Ureter (tissue), 1 donor: Measurements from ENCODE around the gene RAB31. TPM values are rescaled to one million over a fixed set of nuclear protein-coding genes. Genes with fewer than 3 reads are reported as not detected.

Experiments
- DNase-seq: peaks from one replicate; pipeline ENCODE4 v3.0.0-alpha.2; 2020; ENCODE audit warnings: low spot score
- total RNA-seq: library from RNA; stranded (reverse); gene quantifications from one replicate; pipeline ENCODE4 v1.2.4, GENCODE V29; 2023
- donor health status: DM: yes; HTN: yes; CAD: no.

Gene RAB31
- total RNA-seq, 1 donor from 2014 or later = 46.0 TPM

DNA sequence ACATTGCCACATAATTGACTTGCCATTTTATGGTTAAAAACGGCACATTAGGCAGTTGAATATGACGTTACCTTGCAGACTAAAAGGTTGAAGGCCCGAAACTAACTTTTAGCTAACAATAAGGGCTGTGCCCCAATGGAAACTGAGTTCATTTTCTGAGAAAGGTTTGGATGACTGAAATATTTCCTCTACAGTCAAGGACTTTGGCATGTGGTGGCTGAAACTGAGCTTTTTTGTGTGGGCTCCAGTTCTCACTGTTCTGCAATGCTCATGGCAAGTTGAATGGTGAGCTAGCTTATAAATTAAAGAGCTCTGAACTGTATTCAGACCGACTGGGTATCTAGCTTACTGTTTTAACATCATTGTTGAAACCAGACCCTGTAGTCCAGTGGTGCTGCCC lies 153.8 kb downstream of the RAB31 start:
- DNase-seq = no peak

DNA sequence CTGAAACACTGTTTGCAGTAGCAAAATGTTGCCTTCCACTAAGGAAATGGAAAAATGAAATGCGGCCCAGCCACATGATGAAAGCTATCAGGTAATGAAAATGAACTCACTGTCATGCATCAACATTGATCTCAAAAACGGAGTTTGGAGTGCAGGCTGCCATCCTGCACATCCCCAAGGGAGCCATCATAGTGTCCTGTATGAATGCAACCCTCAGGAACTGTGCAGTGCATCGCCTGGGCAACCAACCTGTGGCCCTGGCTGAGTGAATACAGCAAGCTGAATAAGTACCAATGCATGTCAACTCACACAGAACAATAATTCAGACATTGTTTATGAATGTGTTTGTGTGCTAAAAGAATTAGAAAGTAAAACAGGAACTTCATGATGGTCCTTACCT lies 154.6 kb downstream of the RAB31 start:
- no peak for DNase-seq

DNA sequence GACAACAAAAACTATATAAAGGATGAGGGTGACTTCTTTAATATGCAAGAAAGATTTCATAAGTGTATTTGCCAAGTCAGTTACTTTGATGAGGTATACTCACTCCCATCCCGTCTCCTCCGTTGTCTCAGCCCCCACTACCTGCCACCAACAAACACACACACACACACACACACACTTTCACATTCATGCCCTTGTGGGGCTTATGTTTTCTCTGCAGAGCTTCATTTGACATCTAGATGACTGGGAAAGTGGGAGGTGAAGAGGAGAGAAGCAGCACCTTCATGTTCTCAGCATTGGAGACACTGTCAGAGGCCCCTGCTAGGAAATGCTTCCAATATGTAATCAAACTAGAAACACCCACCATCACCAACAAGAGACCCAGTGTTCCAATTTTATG lies 155.2 kb downstream of the RAB31 start:
- no peak for DNase-seq

DNA sequence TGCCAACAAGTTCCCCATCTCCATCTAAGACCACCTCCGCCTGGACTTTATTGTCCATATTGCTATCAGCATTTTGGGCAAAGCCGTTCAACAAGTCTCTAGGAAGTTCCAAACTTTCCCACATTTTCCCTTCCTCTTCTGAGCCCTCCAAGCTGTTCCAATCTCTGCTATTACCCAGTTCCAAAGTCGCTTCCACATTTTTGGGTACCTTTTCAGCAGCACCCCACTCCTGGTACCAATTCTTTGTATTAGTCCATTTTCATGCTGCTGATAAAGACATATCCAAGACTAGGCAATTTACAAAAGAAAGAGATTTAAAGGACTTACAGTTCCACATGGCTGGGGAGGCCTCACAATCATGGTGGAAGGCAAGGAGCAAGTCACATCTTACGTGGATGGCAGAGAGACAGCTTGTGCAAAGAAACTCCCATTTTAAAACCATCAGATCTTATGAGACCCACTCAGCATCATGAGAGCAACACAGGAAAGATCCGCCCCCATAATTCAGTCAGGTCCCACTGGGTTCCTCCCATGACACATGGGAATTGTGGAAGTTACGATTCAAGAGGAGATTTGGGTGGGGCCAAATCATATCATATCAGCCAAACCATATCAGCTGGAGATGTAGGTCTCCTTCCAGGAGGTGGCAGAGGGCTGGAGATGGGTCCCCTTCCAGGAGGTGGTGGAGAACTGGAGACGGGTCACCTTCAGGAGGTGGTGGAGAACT lies 157.8 kb downstream of the RAB31 start:
- no peak for DNase-seq

DNA sequence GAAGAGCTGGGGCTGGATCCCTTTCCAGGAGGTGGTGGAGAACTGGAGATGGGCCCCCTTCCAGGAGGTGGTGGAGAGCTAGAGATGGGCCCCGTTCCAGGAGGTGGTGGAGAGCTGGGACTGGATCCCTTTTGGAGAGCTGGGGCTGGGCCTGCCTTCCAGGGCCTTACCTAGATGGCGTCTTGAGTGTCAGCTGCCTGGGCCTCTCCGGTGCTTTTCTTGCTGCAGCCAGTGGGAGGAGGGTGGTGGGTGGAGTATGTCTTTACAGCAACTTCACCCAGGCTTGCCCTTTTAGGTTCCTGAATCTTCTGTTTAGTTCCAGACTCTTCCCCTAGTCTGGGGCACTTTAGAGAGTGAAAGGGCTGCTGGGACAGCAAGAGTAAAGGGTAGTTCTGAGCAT lies 158.5 kb downstream of the RAB31 start:
- DNase-seq = no peak

DNA sequence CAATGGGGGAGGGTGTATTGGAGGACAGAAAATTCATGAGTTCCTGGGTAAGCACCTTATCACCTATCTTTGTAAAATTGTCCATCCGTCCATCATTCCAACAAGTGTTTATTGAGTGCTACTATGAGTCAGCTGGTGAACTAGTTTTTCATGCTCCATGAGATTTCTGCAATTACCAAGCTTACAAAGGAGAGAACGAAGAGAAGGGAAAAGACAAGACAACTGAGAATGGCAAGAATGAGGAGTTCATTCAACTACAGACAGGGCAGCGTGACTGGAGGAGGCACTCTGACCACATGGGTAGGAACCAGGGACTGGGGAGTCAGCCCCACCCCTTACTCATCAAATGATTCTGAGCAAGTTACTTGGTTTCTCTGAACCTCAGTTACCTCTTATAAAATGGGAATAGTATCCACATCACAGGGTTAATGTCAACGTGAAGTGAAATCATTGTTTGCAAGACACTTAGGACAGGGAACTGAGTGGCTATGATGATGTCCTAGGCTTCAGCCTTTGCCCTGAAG lies 159.0 kb downstream of the RAB31 start:
- no peak for DNase-seq

DNA sequence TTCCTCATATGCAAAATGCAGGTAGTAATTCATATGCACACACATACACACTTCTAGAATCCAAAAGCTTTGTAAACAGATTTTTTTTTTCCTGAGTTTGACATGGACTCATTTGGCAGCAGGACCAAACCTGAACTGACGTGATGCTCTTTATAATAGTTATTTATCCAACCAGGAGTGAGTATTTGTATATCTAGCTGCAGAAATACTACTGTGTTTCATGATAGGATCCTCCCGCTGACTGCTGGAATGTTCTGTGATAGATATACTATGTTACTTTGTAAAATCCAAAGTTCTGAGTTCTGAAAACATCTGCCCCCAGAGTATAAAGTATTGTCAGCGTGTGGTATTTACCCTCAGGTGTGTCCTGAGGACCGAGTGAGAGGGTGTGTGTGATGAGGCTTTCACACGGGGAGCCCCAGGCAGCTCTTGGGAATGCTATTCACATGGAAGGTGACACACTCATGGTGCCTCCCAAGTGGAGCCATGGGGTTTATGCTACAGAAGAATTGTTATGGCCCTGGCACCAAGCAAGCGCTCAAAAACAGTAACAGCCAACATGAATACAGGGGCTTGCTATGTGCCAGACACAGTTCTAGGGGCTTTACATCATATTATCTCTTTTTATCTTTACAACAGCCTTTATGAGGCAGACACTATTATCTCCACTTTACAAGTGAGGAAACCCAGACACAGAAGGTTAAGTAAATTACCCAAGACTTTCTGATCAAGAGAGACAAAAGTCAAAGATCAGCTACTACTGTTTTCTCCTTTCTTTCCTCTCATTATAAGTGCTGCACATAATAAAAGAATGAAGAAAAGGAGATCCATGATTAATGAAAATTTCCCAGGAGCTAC lies 161.0 kb downstream of the RAB31 start:
- no peak for DNase-seq

DNA sequence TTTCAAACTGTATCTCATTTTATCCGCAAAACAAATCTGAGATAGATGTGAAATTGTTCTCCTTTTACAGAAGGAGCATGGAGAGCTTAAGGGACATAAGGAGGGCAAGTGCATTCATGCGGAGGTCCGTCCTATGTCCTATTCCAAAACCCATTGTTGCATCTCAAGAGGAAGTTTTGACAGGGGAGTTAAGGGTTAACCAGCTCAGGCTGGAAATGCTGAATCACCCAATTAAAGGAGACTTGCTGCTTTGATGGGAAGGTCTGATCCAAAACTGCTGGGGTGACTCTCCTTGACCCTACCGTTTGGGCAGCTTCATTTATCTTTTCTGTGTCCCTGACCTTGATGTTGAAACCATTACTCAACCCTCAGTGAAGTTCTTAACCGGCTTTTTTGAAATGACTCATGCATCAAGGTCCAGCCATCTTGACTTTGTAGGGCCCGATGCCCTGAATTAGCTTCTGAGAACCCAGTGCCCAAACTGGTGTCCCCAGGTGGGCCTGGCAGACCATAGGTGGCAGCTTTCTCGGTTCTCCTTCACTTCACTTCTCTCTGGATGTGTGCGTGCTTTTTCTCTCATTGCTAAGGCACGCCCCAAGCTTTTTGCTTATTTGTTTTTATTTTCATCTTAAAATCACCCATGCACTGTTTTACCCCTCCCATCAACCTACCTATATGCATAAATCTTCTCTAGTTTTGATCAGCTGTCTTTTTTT lies 161.8 kb downstream of the RAB31 start:
- DNase-seq = no peak

DNA sequence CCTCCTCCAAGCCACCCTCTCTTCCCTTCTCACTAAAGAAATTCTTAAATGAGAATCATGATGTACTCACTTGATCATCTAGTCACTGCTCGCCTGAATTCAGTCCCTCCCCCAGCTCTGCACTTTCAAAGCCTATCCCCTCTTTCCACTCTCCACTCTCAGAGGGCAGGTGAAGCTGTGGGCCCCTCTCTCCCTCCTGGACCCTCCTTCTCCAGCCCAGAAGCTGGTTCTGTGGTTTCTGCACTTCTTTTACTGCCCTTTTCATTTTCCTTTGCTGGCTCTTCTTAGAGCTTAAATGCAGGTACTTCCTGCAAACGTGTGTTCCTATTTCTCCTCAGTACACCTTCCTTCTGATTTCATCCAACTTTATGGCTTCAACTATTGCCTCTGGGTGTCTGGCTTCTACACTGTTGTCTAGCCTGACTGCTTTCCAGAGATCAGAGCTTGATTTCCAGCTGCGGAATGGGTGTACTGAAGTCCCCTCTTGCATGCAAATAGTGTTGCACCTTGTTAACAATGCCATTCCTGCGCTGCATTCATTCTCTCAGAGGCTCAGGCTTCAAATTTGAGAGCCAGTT lies 162.4 kb downstream of the RAB31 start:
- DNase-seq = no peak

DNA sequence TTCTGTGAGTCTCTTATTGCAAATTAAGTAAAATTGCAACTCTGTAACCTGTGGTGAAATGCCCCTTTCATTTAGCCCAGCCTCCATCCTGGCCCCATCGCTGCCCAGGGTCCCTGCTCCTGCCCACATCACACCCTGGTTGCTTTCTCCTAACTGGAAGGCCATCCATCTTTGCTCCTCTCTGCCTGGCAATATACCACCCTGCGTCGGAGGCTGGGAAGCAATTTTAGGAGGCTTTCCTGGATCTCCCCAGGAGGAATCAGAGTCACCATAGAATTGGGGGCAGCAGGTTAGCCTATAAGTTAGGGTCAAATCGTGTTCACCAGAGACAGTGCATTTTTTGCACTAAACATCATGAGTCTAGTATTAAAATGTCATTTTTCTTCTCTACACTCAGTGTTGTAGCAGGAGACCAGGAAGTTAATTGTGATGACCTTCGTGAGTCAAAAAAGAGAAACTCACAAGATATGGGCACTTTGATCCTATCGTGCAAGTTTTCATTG lies 163.2 kb downstream of the RAB31 start:
- DNase-seq = no peak

DNA sequence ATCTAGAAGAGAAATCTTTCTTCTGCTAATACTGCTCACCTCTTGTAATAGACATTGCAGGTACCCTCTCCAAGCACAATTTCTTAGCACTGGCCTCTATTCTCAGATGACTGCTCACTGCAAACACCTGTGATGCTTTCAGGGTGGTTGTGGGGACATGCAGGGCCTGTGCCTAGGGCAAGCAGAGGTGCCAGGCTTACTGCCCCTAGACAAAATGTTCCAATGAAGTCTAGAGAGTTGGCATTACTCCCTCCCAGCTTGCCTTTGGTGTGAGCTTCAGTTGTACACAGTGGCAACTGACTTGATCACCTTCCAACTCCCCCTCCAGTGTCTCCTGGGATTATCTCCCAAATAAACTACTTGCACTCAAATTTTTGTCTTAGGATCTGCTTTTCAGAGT lies 164.7 kb downstream of the RAB31 start:
- no peak for DNase-seq

DNA sequence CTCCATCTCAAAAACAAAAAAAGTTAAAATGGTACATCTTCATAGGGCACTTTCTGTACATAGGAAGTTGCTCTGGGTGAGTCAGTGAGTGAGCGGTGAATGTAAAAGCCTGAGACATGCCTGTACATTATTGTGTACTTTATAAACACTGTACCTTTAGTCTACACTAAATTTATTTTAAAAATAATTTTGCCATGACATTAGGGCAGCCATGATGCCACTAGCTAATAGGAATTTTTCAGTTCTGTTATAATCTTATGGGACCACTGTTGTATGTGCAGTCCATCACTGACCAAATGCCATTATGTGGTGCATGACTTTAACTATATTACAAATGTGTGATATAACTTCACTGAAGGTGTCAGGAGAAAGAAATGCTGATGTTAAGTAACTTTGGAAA lies 166.6 kb downstream of the RAB31 start:
- no peak for DNase-seq

DNA sequence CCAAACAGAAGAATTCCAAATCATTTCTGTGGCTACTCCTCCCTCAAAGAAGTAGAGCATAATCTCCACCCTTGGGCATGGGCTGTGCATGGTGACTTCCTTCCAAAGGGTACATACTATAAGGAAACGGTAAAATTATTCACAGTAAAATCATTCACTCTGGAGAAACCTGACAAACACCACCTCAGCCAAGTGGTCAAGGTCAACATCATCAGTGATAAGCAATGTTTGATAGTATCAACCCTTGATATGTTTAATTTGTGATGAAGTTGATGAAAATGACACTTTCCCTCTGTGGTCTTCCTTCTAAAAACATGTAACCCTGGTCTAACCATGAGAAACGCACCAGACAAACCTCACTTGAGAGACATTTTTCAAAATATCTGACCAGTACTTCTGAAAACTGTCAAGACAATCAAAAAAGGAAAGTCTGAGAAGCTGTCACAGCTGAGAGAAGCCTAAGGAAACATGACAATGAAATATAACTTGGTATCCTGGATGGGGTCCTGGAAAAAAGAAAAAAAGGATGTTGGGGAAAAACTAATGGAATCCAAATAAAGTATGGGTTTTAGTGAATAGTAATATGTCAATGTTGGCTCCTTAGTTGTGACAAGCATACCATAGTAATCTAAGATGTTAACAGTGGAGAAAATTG lies 168.2 kb downstream of the RAB31 start:
- no peak for DNase-seq

DNA sequence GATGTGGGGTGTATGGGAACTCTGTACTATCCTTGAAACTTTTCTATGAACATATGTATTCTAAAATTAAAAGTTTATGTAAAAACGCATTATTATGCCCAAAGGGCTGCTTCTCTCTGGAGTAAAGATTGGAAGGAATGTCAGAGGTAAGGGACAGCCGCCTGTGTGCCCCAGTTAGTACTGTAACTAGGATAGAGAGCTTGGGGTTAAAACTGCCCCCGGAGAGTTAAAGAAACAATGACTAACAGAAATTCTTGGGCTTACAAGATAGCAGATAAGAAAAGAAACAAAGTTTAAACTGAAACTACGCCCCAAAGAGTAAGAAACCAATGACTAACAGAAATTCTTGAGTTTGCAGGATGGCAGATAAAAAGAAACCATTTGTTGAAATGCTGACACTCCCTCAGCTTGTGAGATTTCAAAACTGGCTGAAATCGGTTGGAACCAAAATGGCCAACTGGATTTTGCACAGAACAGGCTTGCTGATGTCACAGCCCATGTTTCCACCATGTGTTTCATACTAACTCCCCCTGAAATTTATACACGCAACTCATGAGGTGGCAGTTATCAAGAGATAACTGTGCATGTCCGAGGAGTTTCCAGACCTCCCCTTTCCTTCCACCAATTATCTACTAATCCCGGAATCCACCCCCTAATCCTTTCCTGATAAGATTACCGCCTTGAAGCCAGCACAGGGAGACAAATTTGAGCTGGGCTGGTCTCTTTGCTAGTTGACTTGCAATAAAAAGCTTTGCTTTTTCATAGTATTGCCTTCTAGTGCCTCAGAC lies 169.0 kb downstream of the RAB31 start:
- peak; percentile 76 for DNase-seq

DNA sequence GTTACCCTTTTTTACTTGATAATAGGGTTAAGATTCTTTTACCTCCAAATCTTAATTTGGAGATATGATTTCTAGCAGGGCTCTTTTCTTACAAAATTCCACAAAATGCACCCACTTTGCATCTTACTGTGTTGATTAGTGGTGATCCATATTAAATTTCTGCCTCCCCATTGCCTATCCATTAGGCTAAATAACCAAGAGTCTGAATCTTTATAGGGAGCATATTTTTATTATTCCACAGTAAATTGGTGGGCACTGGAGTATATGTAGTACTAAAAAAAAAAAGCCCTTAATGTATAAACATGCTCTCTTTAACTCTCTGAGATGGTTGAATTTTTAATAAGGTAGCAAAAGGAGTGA lies 169.5 kb downstream of the RAB31 start:
- DNase-seq = no peak

DNA sequence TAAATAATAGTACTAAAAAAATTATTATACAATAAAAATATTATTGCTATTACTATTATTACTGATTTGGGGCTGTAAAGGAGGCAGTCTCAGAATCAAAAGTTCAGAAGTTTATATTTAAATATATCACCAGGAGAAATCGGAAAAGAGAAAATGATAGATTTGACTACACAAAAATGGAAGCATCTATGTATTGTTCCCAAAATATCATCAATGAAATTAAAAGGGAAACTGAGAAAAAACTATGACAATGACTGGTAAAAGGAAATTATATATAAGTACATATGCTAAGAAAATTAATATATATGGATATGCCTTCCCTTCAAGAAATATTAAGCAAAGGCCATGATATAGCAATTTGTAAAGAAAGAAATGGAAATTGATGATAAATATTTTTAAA lies 170.0 kb downstream of the RAB31 start:
- DNase-seq = no peak

DNA sequence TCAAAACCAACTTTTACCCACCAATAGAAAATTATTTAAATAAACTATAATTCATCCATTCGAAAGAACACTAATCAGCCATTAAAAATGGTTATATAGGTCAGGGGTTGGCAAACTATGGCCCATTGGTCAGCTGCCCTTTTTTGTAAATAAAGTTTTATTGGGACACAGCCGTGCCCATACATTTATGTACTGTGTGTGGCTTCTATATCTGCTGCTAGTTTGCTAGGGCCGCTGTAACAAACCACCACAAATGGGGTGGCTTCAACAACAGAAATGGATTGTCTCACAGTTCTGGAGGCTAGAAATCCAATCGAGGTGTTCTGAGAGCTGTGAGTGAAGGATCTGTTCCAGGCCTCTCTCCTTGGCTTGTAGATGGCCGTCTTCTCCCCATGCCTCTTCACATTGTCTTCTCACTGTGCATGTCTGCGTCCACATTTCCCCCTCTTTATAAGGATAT lies 170.7 kb downstream of the RAB31 start:
- no peak for DNase-seq

DNA sequence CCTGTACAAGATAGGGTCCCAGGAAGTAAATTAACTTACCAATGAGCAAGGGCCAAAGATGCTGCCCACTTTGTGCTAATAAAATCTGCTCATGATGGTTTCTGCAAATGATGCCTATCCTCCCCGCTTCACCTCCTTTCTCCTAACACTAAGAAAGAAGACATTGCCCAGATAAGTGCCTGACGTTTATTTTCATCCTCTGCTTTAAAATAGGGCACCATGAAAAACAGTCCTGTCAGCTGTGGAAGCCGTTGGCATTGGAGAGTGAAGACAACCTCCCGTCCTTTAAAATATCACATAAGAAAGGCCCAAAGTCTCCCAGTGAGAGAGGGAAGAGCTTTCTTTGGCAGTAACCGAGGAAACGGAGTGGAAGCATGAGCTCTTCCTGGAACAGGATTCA lies 176.0 kb downstream of the RAB31 start:
- no peak for DNase-seq

DNA sequence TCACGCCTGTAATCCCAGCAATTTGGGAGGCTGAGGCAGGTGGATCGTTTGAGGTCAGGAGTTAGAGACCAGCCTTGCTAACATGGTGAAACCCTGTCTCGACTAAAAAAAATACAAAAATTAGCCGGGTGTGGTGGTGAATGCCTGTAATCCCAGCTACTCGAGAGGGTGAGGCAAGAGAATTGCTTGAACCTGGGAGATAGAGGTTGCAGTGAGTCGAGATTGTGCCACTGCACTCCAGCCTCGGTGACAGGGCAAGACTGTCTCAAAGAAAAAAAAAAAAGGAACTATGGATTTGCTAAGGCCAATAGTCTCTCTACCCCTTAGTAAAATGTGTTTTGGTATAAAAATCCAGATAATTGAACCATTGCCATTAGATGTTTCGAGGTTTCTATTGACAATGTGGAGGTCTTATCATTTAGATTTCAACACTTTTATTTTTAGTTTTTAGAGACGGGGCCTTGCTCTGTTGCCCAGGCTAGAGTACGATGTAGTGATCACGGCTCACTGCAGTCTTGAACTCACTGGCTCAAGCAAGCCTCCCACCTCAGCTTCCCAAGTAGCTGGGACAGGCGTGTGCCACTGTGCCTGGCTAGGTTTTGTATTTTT lies 176.5 kb downstream of the RAB31 start:
- DNase-seq = no peak
